Measurements from ENCODE around the gene MBP. TPM values are rescaled to one million over a fixed set of nuclear protein-coding genes. Genes with fewer than 3 reads are reported as not detected.

MBP gene
- total RNA-seq, 1 experiment from 2014 or later: 47.4 TPM

- Histone ChIP-seq H3K79me2 (ENCODE audit: low read length) (peaks cover 21% of the 10 kb centered on the region), H3K4me2 (ENCODE audit: low read length) (no peak overlapping the region), H3K27ac (ENCODE audit: low read length) (no peak overlapping the region), H3K4me3 (ENCODE audit: low read length) (no peak overlapping the region), H3K9me3 (ENCODE audit: low read length) (no peaks in the 10 kb centered on the region), H2AFZ (ENCODE audit: low read length) (no peak overlapping the region), H3K4me1 (ENCODE audit: insufficient read depth, low read length) (peaks cover 9% of the 10 kb centered on the region), H3F3A (ENCODE audit: low read length, unreplicated experiment) (no peaks in the 10 kb centered on the region), H4K20me1 (ENCODE audit: low read length) (no peaks in the 10 kb centered on the region), H3K36me3 (ENCODE audit: low read depth, low read length) (no peaks in the 10 kb centered on the region), H3K9me2 (replicated peaks; ENCODE audit: low read length) (no peaks in the 10 kb centered on the region), H3K9ac (ENCODE audit: low read length) (no peak overlapping the region), H3K27me3 (ENCODE audit: low read length) (no peaks in the 10 kb centered on the region)
- intact Hi-C loops (cut with micrococcal nuclease): no loop called here
- POLR2A ChIA-PET (ENCODE audit: unreplicated experiment): no interaction called here
- CTCF ChIA-PET: no interaction called here
- no peak for TF ChIP-seq EZH2 (IDR thresholded peaks at IDR 0.05; ENCODE audit: low read length, unreplicated experiment)
- TF ChIP-seq EZH2phosphoT487 (IDR thresholded peaks at IDR 0.05; ENCODE audit: borderline replicate concordance, low read length): no peak
- no peak for TF ChIP-seq CTCF (conservative IDR thresholded peaks at IDR 0.05; ENCODE audit: low read depth, low read length)
- no TSS peak for BruUV-seq (replicated peaks)
- DNase-seq (no peak), ATAC-seq (no peak)
These were observed 102.4 kb downstream of the MBP start for GRCh38 chr18:77030201-77030600.

- intact Hi-C loops (cut with micrococcal nuclease): no loop called here
- DNase-seq: no peak
- H4K20me1 ChIP-seq (ENCODE audit: low read length): no peaks in the 10 kb centered on the region
- no peaks in the 10 kb centered on the region for H3K79me2 ChIP-seq (ENCODE audit: low read length)
- no peaks in the 10 kb centered on the region for H3K36me3 ChIP-seq (ENCODE audit: low read depth, low read length)
- ChIA-PET CTCF (no interaction called here), POLR2A (ENCODE audit: unreplicated experiment) (no interaction called here)
- no peak for ATAC-seq
- H2AFZ ChIP-seq (ENCODE audit: low read length): no peak overlapping the region
- TF ChIP-seq CTCF (conservative IDR thresholded peaks at IDR 0.05; ENCODE audit: low read depth, low read length): no peak
- TF ChIP-seq EZH2phosphoT487 (IDR thresholded peaks at IDR 0.05; ENCODE audit: borderline replicate concordance, low read length): no peak
- no peak for TF ChIP-seq EZH2 (IDR thresholded peaks at IDR 0.05; ENCODE audit: low read length, unreplicated experiment)
- BruUV-seq (replicated peaks): no TSS peak
- H3K4me2 ChIP-seq (ENCODE audit: low read length): no peak overlapping the region
- no peaks in the 10 kb centered on the region for H3K4me1 ChIP-seq (ENCODE audit: insufficient read depth, low read length)
- no peak overlapping the region for H3K4me3 ChIP-seq (ENCODE audit: low read length)
- H3F3A ChIP-seq (ENCODE audit: low read length, unreplicated experiment): no peaks in the 10 kb centered on the region
- no peaks in the 10 kb centered on the region for H3K9me2 ChIP-seq (replicated peaks; ENCODE audit: low read length)
- H3K9ac ChIP-seq (ENCODE audit: low read length): no peak overlapping the region
- H3K27ac ChIP-seq (ENCODE audit: low read length): no peak overlapping the region
- no peaks in the 10 kb centered on the region for H3K27me3 ChIP-seq (ENCODE audit: low read length)
- H3K9me3 ChIP-seq (ENCODE audit: low read length): no peaks in the 10 kb centered on the region
These were observed 106.7 kb downstream of the MBP start for GRCh38 chr18:77025831-77026363.

- Histone ChIP-seq H3K36me3 (ENCODE audit: low read depth, low read length) (no peaks in the 10 kb centered on the region), H3K4me1 (ENCODE audit: insufficient read depth, low read length) (no peaks in the 10 kb centered on the region), H3K9ac (ENCODE audit: low read length) (no peak overlapping the region), H2AFZ (ENCODE audit: low read length) (no peak overlapping the region), H3K27me3 (ENCODE audit: low read length) (no peaks in the 10 kb centered on the region), H4K20me1 (ENCODE audit: low read length) (no peaks in the 10 kb centered on the region), H3K9me2 (replicated peaks; ENCODE audit: low read length) (no peaks in the 10 kb centered on the region), H3K4me2 (ENCODE audit: low read length) (no peak overlapping the region), H3K9me3 (ENCODE audit: low read length) (no peaks in the 10 kb centered on the region), H3K79me2 (ENCODE audit: low read length) (no peaks in the 10 kb centered on the region), H3K27ac (ENCODE audit: low read length) (no peak overlapping the region), H3K4me3 (ENCODE audit: low read length) (no peak overlapping the region), H3F3A (ENCODE audit: low read length, unreplicated experiment) (no peaks in the 10 kb centered on the region)
- BruUV-seq (replicated peaks): no TSS peak
- ChIA-PET POLR2A (ENCODE audit: unreplicated experiment) (no interaction called here), CTCF (no interaction called here)
- intact Hi-C loops (cut with micrococcal nuclease): no loop called here
- TF ChIP-seq CTCF (conservative IDR thresholded peaks at IDR 0.05; ENCODE audit: low read depth, low read length) (no peak), EZH2phosphoT487 (IDR thresholded peaks at IDR 0.05; ENCODE audit: borderline replicate concordance, low read length) (no peak), EZH2 (IDR thresholded peaks at IDR 0.05; ENCODE audit: low read length, unreplicated experiment) (no peak)
- DNase-seq (no peak), ATAC-seq (no peak)
These were observed 107.5 kb downstream of the MBP start for GRCh38 chr18:77025123-77025522.

Data from PC-3 (cell line).